Activated T-helper 1 cell treated with Interleukin-2 at 50 U/mL for 16 hours (primary cell): Measurements from ENCODE around the gene SLC25A51.
"Not testable (repeated sequence)": the region's sequence is repeated elsewhere in the genome, so short reads cannot be mapped to it uniquely, and the experiment has no call there.

ENCODE experiments used
- DNase-seq: peaks from one replicate; pipeline ENCODE4 v3.0.0-alpha.2; 2020; ENCODE audit warnings: low read depth

Gene SLC25A51

GRCh38 chr9:37902796-37903646 is 906 bp downstream of the SLC25A51 start:
- no peak for DNase-seq

GRCh38 chr9:37902131-37902530 is 1.8 kb downstream of the SLC25A51 start:
- DNase-seq = no peak

GRCh38 chr9:37899041-37899440 is 4.9 kb downstream of the SLC25A51 start:
- DNase-seq = no peak

- DNase-seq = no peak
These were observed 6.3 kb downstream of the SLC25A51 start for GRCh38 chr9:37897665-37898064.

DNA sequence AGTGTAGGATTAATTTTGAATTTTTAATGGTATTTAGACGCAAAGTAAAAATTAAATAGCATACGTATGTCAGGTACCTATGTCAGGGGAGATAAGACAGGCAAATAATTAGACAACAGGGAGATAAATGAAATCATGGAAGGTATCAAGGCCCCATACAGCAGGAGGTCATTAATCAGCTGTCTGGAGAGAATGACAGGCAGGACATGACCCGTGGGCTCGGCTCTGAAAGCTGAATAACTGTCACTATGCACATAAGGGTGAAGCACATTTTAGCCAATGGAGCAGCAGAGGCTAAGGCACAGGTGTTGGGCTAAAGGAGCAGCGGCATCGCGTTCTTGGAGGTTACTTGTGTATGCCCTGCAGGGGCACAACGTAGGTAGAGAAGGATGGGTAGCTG is 11.9 kb downstream of the SLC25A51 start:
- DNase-seq = no peak

GRCh38 chr9:37891042-37891441 is 12.9 kb downstream of the SLC25A51 start:
- not testable (repeated sequence) for DNase-seq

GRCh38 chr9:37889536-37889935 is 14.4 kb downstream of the SLC25A51 start:
- no peak for DNase-seq

DNA sequence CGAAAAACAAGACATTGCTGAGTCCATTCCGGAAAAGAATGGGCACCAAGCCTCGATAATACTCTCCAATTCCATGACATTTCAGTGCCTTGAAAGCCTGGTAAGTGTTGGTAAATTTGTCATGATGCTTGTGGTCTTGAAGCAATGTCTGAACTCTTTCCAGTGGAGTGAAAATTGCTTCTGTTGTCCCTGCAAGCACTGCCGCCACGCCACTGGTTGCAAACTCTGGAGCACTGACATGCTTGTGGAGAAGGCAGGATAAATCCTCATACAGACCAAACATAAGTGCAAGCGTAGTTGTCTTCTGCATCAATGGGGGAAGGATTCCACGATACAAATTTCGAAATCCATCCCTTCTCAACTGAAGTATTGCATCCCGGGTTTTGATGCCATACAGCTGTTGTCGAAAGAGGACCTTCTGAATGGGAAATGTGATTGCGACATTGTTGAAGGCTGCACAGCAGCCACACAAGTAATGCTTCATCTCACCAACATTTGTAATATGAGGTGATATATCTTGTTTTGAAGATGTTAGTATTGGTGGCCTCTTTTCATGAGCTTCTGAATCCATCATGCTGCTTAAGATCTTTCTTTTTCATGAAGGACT is 15.8 kb downstream of the SLC25A51 start:
- DNase-seq = not testable (repeated sequence)

DNA sequence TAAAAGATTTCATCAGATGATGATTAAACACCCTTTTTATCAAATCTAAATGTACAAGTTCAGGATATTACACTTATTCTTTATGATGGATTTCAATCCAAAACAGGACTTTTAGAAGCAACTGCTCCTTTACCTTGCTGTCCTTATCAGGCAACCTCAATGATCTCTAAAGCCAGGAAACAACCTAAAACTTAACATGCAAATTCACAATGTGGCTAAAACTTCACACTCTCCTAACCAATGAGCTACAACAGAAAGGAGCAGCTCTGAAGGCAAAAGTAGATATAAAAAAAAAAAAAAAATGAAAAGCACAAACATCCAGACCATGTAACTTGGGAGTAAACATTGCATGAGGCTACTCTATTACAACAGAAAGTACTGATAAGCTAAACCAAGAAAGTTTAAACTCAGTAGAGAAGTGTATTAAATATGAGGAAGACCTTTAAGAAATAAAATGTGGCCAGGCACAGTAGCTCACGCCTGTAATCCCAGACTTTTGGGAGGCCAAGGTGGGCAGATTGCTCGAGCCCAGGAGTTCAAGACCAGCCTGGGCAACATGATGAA is 22.9 kb downstream of the SLC25A51 start:
- DNase-seq = no peak

DNA sequence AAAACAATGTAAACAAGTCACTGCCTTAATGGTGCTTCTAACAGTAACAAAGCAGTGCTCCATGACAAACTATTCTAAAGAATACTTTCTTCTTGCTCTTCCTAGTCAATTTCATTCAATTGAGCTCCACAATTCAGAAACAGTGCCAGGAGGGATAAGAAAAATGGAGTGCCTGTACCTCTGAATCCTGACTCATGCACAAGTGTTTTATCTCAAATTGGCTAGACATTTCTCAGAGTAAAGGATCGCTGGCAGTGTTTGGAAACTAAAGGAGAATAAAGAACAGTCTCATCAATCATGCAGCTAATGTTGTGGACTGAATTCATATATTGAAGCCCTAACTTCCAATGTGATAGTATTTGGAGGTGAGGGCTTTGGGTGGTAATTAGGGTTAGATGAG is 27.6 kb downstream of the SLC25A51 start:
- DNase-seq = no peak

- DNase-seq = no peak
These were observed 30.0 kb downstream of the SLC25A51 start for GRCh38 chr9:37873955-37874354.

- DNase-seq = no peak
These were observed 33.1 kb downstream of the SLC25A51 start for GRCh38 chr9:37870799-37871176.

- no peak for DNase-seq
These were observed 33.7 kb downstream of the SLC25A51 start for GRCh38 chr9:37870081-37870798.

- DNase-seq = no peak
These were observed 41.4 kb downstream of the SLC25A51 start for GRCh38 chr9:37862530-37862929.

DNA sequence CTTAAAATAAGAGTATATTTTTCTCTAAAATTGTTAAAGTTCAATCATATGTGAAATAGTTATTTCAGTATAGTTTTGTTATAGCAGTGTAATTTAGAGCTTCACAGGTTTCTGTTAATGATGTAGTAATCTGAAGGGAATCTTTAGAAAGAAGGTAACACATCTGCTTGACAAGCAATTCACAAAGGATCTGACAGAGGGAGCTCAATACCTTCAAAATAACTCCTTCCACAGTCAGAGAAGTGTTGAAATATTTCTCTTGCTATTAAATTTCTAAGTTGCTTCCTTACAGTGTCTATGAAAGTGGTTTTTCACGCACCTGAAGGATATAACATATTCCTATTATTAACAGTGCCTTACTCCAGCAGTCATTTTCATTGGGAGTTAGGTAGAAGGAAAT is 44.9 kb downstream of the SLC25A51 start:
- DNase-seq = no peak

DNA sequence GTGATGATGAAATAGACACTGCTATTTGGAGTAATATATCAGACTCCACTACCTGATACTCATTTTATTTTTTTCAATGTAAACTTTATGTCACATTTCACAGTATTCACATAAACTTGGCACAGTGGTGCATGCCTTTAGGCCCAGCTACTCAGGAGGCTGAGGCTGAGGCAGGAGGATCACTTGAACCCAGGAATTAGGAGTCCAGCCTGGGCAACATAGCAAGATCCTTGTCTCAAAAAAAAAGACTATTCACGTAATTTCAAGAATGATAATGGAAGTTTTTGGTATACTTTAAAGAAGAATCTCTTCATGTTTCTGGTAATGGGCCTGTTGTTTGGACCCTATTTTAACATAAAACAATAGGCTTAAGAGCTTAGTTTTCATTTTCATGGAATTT is 47.4 kb downstream of the SLC25A51 start:
- no peak for DNase-seq

- no peak for DNase-seq
These were observed 51.7 kb downstream of the SLC25A51 start for GRCh38 chr9:37852222-37852621.

DNA sequence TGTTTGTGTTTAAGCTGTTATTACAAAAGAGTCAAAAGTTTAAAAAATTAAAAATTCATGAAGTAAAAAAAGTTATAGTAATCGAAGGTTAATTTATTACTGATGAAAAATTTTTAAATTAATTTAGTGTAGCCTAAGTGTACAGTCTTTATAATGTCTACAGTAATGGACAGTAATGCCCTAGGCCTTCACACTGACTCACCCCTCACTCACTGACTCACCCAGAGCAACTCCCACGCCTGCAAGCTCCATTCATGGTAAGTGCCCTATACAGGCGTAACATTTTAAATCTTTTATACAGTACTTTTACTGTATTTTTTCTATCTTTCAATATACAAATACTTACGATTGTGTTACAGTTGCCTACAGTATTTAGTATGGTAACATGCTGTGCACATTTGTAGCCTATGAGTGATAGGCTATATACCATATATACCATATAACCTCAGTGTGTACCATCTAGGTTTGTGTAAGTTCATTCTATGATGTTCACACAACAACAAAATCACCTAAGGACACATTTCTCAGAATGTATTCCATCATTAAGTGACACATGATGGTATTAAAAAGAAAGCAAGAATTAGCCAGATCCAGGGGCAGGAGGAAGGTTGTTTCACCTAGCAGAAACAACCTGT is 63.2 kb downstream of the SLC25A51 start:
- DNase-seq = no peak

GRCh38 chr9:37839496-37840461 is 64.1 kb downstream of the SLC25A51 start:
- DNase-seq = no peak
